ENCODE results near the gene PTPRK. TPM values are rescaled to one million over a fixed set of nuclear protein-coding genes. Genes with fewer than 3 reads are reported as not detected.

The PTPRK gene
- total RNA-seq, 1 experiment from 2014 or later: 34.2 TPM

DNA sequence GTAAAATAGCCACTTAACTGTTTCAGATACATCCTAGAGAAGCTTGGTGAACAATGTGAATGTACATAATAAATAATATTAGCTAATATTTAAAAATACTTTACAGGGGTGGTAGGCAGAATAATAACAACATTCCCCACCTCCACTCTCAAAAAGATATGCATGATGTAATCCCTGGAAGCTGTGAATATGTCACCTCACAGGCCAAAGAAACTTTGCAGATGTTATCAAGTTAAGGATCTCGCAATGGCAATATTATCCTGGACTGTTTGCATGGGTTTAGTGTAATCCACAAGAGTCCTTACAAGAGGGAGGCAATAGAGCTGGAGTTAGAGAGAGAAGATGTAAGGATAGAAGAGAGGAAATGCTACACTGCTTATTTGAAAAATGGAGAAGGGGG, 7.0 kb upstream of the PTPRK start:
- RAD21 ChIA-PET (ENCODE audit: low non-redundant PET in 1 of 2, low total read pairs in 2 of 2, uncharacterized antibody in 2 of 2, unreplicated experiment in 2 of 2): no interaction called here
- POLR2A ChIA-PET: no interaction called here
- CTCF ChIA-PET: no interaction called here
- DNase-seq (ENCODE audit: low read depth, low spot score): no peak
- H2AFZ ChIP-seq (ENCODE audit: low read depth, low read length, poor library complexity, severe bottlenecking): peak overlapping the region; percentile 53
- no peaks in the 10 kb centered on the region for H3K4me1 ChIP-seq (ENCODE audit: control insufficient read depth in 1 of 2, insufficient read depth in 2 of 2, low read length in 2 of 2)
- H3K9me2 ChIP-seq (ENCODE audit: insufficient read depth): no peaks in the 10 kb centered on the region
- no peaks in the 10 kb centered on the region for H3K9me3 ChIP-seq (ENCODE audit: control insufficient read depth in 1 of 2, insufficient read depth in 1 of 2, low read depth in 1 of 2, low read length in 2 of 2)
- intact Hi-C loops (cut with micrococcal nuclease): no loop called here
- H3K4me3 ChIP-seq (replicated peaks in 1 of 2; ENCODE audit: low read depth in 1 of 2, low read length in 2 of 2): no peak overlapping the region
- H3K79me2 ChIP-seq (ENCODE audit: insufficient read depth, low read length): no peaks in the 10 kb centered on the region
- H3K36me3 ChIP-seq (ENCODE audit: control insufficient read depth in 1 of 2, insufficient read depth in 2 of 2, low read length in 2 of 2): no peaks in the 10 kb centered on the region
- TF ChIP-seq, protein P1, sequence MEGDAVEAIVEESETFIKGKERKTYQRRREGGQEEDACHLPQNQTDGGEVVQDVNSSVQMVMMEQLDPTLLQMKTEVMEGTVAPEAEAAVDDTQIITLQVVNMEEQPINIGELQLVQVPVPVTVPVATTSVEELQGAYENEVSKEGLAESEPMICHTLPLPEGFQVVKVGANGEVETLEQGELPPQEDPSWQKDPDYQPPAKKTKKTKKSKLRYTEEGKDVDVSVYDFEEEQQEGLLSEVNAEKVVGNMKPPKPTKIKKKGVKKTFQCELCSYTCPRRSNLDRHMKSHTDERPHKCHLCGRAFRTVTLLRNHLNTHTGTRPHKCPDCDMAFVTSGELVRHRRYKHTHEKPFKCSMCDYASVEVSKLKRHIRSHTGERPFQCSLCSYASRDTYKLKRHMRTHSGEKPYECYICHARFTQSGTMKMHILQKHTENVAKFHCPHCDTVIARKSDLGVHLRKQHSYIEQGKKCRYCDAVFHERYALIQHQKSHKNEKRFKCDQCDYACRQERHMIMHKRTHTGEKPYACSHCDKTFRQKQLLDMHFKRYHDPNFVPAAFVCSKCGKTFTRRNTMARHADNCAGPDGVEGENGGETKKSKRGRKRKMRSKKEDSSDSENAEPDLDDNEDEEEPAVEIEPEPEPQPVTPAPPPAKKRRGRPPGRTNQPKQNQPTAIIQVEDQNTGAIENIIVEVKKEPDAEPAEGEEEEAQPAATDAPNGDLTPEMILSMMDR (IDR thresholded peaks at IDR 0.05 in 2 of 3, conservative IDR thresholded peaks at IDR 0.05 in 1 of 3; ENCODE audit: borderline replicate concordance in 1 of 3, insufficient read depth in 1 of 3, low read depth in 2 of 3, low read length in 2 of 3): no peak
- TF ChIP-seq ZNF274 (IDR thresholded peaks at IDR 0.05; ENCODE audit: low read depth, low read length) (no peak), SRF (IDR thresholded peaks at IDR 0.05; ENCODE audit: low read depth) (no peak), EZH2 (IDR thresholded peaks at IDR 0.05) (no peak), EGR1 (IDR thresholded peaks at IDR 0.05; ENCODE audit: low read depth) (no peak), SIN3A (IDR thresholded peaks at IDR 0.05; ENCODE audit: low read depth) (no peak), TCF7L2 (IDR thresholded peaks at IDR 0.05; ENCODE audit: borderline replicate concordance, extremely low read depth, insufficient read depth, insufficient read length) (no peak), ELF1 (IDR thresholded peaks at IDR 0.05; ENCODE audit: borderline replicate concordance, low read depth) (no peak), ZFX (IDR thresholded peaks at IDR 0.05) (no peak)
- TF ChIP-seq, protein P2, sequence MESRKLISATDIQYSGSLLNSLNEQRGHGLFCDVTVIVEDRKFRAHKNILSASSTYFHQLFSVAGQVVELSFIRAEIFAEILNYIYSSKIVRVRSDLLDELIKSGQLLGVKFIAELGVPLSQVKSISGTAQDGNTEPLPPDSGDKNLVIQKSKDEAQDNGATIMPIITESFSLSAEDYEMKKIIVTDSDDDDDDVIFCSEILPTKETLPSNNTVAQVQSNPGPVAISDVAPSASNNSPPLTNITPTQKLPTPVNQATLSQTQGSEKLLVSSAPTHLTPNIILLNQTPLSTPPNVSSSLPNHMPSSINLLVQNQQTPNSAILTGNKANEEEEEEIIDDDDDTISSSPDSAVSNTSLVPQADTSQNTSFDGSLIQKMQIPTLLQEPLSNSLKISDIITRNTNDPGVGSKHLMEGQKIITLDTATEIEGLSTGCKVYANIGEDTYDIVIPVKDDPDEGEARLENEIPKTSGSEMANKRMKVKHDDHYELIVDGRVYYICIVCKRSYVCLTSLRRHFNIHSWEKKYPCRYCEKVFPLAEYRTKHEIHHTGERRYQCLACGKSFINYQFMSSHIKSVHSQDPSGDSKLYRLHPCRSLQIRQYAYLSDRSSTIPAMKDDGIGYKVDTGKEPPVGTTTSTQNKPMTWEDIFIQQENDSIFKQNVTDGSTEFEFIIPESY (IDR thresholded peaks at IDR 0.05; ENCODE audit: extremely low read depth, insufficient replicate concordance, low read length): no peak
- no peak for ATAC-seq
- no TSS peak for BruUV-seq (replicated peaks)
- H4K20me1 ChIP-seq (ENCODE audit: insufficient read depth): no peaks in the 10 kb centered on the region; the same call in 1 of the 2 replicates
- H3K9ac ChIP-seq (ENCODE audit: low read length): no peak overlapping the region
- H3K27ac ChIP-seq (ENCODE audit: low read depth, low read length): no peak overlapping the region
- no peaks in the 10 kb centered on the region for H3K27me3 ChIP-seq (ENCODE audit: insufficient read depth, low read length)
- H3K4me2 ChIP-seq (ENCODE audit: low read length): no peak overlapping the region
